NAMALWA (cell line): ENCODE data around the gene MGARP.
"Not testable (repeated sequence)": the region's sequence is repeated elsewhere in the genome, so short reads cannot be mapped to it uniquely, and the experiment has no call there.

Experiments
- DNase-seq: peaks from one replicate; pipeline ENCODE4 v3.0.0-alpha.2; 2015; ENCODE audit warnings: low spot score

The MGARP gene

DNA sequence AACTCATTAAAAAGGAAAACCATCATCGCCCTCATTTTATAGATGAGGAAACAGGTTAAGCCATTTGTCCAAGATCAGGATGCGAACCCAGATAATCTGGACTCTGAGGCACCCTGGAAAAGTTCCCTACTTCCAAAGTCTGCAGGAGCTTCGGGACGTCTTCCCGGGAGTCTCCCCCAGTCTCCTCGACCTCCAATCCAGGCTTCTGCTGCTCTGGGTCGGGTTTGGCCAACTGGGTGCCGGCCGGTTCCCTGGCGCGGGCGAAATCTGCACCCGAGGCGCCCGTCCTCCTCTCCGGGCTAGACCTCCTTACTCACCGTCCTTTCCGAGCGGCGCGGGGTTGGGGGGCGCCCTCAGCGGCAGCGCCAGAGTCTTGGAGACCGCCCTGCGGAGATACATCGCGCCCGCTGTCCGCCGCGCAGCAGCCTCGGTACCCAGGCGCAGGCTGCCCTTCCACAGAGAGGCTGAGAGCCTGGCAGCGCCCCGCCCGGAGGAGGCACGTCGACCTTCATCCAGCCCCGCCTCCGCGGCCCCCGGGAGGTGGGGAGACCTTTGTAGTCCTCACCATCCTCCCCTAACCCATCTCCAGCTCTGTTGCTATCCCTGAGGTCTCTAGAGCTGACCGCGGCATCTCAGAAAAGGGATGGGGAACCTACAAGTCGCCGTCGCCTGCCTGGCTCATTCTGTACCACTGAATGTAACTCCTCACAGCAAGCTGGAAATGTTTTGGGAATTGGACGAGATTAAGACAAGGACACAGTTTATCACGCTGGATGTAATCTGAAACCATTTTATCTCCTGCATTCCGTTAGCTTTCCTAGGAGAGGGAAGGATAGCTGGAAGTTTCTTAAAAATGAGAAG lies at the start of gene MGARP:
MGARP (minus strand) TSS at position 466 of the 861 bp plus-strand sequence; CDS start at position 399, 67 bp downstream.
- no peak for DNase-seq

DNA sequence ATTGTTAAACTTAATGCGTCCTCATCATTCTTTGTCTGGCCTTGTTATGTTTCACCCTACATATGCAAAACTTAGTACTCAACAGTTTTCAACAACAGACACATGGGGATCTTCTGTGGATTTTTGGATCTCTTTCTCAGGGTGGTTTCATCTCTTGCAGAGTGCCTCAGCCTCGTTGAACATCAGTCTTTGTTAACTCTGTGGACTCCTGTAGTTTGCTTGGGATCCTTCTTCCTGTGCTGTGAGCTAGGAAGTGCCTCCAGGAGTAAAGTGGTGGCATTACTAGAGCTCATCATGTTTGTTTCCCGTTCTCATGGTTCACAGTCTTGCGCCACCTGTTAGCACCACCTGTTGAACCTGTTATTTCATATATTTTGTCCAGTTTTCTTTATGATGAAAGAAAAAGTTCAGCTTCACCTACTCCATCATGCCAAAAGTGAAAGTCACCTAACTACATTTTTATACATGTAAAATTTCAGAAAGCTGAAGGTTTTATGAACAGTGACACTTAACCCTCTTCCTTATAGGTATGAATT lies 49.7 kb upstream of the MGARP start:
- no peak for DNase-seq

DNA sequence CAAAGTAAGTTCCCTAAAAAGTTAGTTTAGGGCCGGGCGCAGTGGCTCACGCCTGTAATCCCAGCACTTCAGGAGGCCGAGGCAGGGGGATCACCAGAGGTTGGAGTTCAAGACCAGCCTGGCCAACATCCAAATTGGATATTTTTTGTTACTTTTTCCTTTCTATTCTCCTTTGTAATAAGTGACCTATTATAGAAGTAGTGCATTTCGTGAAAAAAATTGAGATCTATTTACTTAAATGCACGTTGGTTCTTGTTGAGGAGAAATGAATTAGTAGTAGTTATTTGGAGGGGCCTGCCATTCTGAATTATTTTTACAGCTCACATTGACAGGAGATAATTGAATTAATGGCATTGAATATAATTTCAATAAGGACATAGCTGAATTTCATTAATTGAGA lies 44.6 kb upstream of the MGARP start:
- DNase-seq, result no peak

DNA sequence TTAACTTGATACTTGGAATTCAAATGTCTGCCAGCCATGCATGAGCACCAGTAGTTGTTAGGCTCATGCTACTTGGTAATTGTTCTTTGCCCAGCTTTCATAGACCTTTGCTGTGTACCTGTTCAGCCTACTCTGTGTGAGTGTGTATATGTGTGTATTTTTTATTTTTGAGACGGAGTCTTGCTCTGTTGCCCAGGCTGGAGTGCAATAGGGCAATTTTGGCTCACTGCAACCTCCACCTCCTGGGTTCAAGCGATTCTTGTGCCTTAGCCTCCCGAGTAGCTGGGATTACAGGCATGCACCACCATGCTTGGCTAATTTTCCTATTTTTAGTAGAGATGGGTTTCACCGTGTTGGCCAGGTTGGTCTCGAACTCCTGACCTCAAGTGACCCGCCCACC lies 42.5 kb upstream of the MGARP start:
- not testable (repeated sequence) for DNase-seq

DNA sequence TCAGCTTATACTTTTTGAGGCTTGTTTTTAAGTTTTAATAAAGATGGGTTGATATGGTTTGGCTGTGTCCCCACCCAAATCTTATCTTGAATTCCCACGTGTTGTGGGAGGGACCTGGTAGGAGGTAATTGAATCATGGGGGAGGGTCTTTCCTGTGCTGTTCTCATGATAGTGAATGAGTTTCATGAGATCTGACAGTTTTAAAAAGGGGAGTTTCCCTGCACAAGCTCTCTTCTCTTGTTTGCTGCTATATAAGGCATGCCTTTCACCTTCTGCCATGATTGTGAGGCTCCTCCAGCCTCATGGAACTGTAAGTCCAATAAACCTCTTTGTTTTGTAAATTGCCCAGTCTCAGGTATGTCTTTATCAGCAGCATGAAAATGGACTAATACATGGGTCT lies 42.0 kb upstream of the MGARP start:
- DNase-seq, result not testable (repeated sequence)

DNA sequence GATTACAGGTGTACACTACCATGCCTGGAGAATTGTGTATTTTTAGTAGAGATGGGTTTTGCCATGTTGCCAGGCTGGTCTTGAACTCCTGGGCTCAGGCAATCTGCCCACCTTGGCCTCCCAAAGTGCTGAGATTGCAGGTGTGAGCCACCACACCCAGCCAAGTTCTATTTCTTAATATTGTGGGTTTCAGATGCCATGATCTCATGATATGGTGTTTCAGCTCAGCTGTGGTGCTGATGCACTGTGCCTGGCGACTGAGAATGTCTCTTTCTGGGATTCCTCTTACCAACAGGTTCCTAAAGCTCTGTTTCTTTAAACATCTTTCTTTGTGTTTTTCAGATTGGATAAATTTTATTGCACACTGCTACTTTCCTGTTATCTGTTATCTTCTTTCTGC lies 39.5 kb upstream of the MGARP start:
- DNase-seq, result no peak

DNA sequence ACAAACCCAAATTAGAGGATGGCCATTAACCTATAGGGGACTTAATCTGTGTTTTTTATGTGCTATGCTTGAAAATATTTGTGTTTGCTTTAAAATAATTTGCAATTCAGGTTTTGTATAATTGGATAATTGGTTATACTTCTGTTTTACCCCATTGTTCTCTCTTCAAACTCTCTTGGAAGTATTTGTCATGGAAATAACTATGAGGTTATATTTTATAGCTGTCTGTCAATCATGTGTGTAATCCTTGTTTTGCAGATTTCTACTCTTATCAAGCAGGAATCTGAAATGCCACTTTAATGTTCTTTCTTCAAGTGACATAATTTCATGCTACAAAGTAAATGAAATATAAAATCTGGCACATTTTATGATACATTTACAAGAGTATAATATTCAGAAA lies 37.6 kb upstream of the MGARP start:
- DNase-seq, result no peak

DNA sequence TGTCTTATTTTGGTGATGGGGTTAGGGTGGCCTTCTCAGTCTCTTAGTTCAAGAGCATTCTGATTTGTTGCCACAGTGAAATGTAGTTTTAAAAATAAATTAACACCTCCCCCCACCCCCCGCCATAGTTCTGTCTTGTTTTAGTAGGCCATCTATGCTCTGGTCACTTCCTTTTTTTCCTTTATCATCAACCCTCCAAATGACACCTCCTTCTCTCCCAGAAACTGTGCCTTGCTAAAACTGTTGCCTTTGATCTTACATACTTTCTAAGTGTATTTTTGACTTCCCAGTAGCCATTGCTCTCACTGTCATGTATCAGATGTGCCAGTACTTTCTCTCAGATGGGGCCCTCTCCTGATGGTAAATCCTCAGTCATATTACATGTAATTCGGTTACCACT lies 36.7 kb upstream of the MGARP start:
- no peak for DNase-seq

DNA sequence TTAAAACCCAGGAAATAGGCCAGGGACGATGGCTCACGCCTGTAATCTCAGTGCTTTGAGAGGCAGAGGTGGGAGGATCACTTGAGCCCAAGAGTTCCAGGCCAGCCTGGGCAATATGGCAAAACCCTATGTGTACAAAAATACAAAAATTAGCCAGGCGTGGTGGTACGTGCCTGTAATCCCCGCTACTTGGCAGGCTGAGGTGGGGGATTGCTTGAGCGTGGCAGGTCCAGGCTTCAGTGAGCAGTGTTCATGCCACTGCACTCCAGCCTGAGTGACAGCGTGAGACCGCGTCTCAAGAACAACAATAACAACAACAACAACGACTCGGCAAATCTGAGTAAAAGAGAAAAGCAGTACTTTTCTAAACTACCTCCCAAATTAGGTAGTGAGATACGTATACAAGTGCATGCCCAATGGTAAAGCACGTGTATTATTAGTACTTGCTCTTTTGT lies 35.2 kb upstream of the MGARP start:
- DNase-seq, result no peak

DNA sequence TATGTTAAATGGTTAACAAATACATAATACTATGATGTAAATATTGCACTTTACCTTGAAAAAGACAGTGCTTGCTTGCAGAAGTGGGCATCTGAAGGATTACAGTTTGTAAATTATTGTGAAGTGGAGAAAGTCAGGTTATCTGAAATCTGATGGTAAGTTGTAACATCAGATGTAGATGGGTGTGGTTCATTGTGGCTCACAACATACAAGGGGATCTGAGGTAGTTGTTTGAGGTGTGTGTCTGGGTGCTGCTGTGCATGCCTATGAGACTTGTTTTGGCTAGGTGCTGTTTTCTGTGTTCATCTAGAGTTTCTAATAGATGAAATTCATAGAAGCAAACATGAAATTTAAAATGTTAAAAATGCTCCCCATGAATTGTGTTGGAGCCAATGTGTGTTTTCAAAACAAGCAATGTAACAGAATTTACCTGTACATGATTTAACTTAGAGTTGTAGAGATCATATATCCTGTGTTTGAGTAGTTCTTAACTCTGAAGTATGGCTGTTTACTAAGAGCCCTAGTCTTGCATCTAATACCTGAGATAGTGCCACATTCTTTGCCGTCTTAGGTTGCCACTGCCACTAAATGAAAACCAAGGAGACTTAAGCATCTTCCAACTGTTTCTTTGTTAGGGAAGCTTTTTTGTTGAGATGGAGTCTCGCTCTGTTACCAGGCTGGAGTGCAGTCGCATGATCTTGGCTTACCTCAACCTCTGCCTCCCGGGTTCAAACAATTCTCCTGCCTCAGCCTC lies 34.2 kb upstream of the MGARP start:
- DNase-seq, result no peak

DNA sequence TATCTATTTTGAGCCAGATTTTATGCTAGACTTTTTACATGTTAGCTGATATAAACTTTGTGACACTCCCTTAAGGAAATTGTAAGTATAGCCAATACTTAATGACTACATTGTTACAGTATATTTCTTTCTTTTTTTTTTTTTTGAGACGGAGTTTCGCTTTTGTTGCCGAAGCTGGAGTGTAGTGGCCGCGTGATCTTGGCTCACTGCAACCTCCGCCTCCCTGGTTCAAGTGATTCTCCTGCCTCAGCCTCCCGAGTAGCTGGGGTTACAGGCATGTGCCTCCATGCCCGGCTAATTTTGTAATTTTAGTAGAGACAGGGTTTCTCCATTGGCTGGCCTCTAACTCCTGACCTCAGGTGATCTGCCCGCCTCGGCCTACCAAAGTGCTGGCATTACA lies 33.4 kb upstream of the MGARP start:
- DNase-seq, result not testable (repeated sequence)

DNA sequence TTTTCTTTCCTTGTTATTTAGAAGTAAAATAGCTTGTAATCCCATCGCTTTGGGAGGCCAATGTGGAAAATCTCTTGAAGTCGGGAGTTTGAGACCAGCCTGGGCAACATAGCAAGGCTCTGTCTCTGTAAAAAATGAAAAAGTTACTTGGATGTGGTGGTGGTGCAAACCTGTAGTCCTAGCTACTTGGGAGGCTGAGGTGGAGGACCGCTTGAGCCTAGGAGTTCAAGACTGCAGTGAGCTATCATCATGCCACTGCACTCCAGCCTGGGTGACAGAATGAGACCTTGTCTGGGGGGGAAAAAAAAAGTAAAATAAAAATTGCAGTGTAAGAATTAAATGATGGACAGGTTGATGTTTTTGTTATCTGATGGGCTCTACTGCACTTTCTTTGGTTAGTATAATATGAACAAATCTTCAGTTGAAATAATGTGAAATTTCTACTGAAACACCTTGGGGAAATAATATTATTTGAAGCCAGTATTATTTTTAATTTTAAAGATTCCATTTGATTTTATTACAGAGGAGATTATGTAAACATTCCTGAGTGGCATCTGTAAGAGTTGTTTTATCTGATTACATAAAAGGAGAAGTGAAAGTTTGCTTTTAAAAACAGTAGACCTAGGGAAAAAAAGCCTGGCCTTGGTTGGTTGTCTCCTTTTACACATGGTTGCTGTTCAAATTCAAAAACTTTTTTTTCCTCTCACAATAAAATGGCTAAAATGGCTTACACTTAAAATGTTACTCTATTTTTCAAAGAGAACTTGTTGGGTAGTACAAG lies 32.7 kb upstream of the MGARP start:
- DNase-seq, result peak; percentile 67

DNA sequence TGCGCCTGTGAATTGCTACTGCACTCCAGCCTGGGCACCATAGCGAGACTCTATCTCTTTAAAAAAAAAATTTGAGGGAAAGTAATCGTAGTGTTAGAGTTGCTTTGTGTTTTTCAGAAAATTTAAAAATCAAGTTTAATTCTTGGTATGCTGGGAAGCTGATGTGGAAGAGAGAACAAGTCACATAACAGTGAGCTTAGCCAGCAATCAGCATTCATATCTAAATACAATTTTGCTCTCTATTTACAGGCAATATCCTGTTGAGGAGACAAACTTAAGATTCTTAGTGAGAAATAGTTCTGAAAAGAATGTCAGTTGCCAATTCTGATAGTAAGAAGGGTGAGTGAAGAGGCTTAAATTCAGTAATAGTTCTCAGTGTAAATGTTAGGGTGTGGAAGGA lies 31.9 kb upstream of the MGARP start:
- DNase-seq, result no peak

DNA sequence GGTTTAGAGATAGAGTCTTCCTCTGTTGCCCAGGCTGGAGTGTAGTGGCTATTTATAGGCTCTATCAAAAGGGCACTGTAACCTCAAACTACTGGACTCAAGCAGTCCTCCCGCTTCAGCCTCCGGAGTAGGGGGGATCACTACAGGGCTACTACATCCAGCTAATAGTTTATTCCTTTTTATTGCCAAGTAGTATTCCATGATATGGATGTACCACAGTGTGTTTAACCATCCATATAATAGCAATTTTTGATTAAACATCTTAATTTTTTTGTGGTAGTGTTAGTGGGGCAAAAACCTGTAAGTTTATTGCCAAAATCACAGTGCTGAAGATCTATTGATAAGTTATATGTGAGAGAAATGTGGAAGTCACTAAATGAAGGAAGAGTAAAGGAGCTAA lies 24.9 kb upstream of the MGARP start:
- DNase-seq, result no peak

DNA sequence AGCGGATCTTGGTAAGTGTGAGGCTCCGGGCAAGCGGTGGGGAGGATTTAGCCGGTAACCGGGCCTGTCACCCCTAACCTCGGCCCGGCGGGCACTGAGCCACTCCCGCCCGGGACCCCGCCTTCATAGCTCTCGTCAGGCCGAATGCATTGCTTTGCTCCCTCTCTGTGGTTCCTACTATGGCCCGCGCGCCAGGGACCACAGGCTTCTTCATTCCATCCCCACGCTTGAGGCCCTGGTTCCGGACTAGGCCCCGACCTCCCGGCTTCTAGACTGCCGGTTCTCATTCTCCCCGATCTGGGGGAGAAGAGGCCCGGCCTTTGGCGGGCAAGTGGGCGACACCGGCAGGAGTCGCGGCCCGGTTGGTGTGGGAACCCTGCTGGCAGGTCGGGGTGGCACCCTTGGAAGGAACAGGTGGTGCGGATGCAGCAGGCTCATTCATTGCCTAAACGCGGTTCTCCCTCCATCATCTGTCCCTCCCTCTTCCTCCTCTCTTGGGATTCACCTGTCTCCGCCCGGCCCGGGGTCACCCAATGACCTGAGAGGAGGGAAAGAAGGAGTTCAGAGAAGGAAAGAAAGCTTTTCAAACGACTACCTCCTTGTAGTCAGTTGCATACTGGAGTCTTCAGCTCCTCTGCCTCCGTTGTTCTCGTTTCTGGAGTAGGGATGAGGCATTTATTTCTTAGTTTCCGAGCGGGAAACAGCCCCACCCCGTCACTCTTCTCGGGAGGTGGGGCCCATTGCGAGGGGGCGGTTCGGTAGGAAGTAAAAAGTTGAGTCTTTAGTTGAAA lies 22.0 kb upstream of the MGARP start, which contains the start of gene NDUFC1:
NDUFC1 (minus strand) TSS at position 657 of the 791 bp plus-strand sequence. CDS start 6,679 bp downstream, outside the sequence.
- peak; percentile 86 for DNase-seq

DNA sequence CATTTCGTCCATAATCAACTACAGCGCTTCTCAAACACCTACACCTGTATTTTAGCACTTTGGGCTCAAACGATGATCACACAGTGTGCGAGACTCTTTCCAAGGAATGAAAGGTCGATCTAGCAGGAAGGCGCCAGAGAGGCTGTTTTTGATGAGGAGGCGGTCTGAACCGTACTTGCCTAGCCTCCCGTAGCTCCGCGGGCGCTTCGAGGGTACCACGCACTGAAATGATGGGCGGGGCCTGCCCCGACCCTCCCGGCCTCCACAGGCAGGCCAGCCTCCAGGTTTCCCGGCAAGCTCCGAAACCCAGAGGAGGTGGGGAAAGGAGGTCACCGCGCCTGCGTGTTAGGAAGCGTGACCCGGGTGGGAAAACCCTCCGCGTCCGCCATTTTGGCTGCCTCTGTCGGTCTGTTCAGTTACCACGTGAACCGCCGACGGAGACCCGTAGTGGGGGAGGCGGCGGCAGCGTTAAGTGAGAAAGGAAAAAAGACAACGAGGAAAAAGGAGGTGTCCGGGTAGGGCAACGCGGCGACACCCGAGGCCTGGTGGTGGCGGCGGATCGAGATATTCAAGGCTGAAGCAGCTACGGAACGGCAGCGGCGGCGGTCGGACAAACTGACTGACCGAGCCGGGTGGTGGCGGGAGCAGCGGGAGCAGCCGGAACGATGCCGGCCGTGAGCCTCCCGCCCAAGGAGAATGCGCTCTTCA lies 21.2 kb upstream of the MGARP start, which contains the start of gene NAA15:
NAA15 (plus strand) TSS at position 393 of the 708 bp plus-strand sequence; CDS start at position 666, 273 bp downstream.
- DNase-seq, result peak; percentile 99

DNA sequence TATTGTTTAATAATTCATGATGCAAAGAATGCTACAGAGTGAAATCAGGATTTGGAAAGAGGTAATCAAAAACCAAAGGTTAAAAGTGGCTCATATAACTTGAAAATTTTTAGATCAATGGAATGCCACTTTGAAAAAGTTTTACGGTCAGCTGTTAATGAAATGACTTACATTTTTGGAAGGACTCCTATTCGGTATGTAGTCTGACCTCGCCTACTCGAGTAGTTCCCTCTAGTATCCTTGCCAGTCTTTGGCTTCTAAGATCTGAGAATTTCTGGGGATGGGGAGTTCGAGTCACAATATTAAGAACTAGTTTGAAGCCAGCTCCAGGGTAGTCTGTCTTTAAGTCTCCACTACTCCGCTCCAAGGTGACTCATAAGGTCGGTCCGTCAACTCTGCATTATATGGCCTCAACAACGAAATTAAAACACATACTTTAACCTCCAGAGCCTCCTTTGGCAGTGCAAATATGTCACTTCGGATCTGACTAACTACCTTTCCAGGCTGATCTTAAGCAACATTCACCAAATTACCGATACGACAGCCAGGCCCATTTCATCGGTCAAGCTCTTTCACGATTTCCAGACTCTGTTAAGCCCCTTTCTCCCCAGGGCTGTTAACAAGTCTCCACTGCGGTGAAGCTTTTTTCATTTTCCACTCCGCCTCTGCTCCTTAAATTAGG lies 20.5 kb upstream of the MGARP start:
- no peak for DNase-seq

DNA sequence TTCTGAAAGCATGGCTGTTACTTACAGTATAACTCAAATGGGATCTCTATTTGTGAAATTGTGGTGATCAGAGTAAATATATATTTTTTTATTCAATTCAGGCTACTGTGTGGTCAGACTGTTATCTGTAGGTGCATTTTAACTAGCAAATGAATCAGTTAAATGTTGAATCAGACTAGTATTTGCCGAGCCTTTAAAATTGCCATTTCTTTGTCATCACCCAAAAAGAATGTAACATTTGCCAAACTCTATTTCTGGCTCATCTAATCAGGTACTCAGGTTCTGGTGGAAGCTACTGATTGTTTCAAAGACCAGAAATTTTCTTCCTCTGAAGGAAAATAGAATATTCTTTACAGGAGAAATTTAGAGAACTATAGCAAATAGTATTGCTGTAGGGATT lies 19.5 kb upstream of the MGARP start:
- no peak for DNase-seq

DNA sequence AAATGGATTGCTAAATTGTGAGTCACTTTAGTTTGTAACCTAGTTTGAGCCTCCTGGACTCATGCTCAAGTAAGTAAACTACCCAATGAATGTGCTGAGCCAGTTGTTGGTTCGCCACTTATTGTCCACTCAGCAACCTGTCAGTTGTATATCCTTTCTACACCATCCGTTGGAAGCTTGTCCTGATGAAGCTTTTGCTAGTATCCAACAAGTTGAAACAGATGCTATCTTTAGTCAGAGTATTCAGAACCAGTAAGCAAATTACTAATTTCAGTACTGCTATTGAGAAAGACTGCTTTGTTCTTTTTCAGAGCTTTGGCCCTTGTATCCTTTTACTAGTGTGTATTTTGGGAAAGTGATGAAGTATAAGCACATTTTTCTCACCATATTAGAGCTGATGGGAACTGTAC lies 17.0 kb upstream of the MGARP start:
- no peak for DNase-seq

DNA sequence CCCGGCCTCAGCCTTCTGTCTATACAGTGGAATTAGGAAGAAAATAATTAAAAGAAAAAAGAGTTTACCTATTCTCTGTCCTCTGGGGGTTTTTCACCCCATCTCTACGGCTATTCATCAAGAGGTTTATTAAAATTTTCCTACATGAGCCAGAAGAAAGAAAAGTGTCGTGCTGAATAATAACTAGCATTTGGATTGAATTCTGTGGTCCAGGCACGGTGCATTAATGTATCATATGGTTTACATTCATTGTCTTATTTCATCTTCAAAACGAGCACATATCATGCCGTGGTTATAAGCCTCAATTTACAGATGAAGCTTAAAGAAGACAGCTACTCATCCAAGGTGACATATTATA lies 15.9 kb upstream of the MGARP start:
- no peak for DNase-seq
